K562 (cell line): ENCODE data around the gene CCNL1. TPM values are rescaled to one million over a fixed set of nuclear protein-coding genes. Genes with fewer than 3 reads are reported as not detected.

Source experiments
- ATAC-seq: fragments of 200-7000 bp; cut with Tn5 transposase; 3 replicates; pipeline ENCODE4 v1.9.1; 2020; ENCODE audit warnings: moderate library complexity
- BruUV-seq: library from RNA; stranded (reverse); fragments of 400-500 nt; replicated peaks from 2 replicates; lab custom pipeline; 2021; lab: Mats Ljungman, UMichigan
- CTCF ChIA-PET: fragments of 300-600 bp; formaldehyde crosslinking; extraction: SDS; loops from one replicate; lab custom pipeline; 2021; ENCODE audit warnings: low intra/inter-chr PET ratio; lab: Yijun Ruan, JAX
- POLR2A ChIA-PET: fragments of 300-600, 350-650 bp; sonication (Branson Sonifier 250); formaldehyde crosslinking; extraction: SDS; loops from one replicate; lab custom pipeline; 2021; ENCODE audit warnings: antibody characterized with exemption, inconsistent platforms; lab: Yijun Ruan, JAX
- DNase-seq, 4 experiments: peaks; one replicate each; pipeline versions ENCODE4 v3.0.0 to v3.0.0-alpha.2; 2011 to 2018; ENCODE audit warnings: low spot score in 3 of 4, mixed read lengths in 3 of 4; ENCODE audit errors: extremely low read depth in 1 of 4
- FAIRE-seq: peaks from 2 replicates; lab custom pipeline; 2011; peaks lifted over from hg19 to GRCh38; lab: Jason Lieb, UNC
- H2AFZ ChIP-seq: 2 replicates; pipeline ENCODE4 v1.6.0; 2011; ENCODE audit warnings: low read depth, low read length, control low read depth, inconsistent platforms
- H3K27ac ChIP-seq: fragments of 200-600 bp; 3 replicates; pipeline ENCODE4 v1.8.0; 2011; ENCODE audit warnings: low read depth, mild to moderate bottlenecking, control low read depth, inconsistent platforms, low read length, moderate library complexity, mixed read lengths; ENCODE audit errors: extremely low read depth
- H3K27me3 ChIP-seq, 2 experiments: fragments of 300-600 bp in 1 of 2; 2 replicates in 1 of 2; 3 replicates in 1 of 2; pipeline versions ENCODE4 v1.6.0 to v1.8.0; 2011; ENCODE audit warnings: inconsistent platforms in 2 of 2, low read length in 2 of 2, mild to moderate bottlenecking in 1 of 2, mixed read lengths in 1 of 2, moderate library complexity in 1 of 2; ENCODE audit not compliant: control insufficient read depth in 2 of 2, insufficient read depth in 2 of 2
- H3K36me3 ChIP-seq: fragments of 300-600 bp; 3 replicates; pipeline ENCODE4 v1.8.0; 2011; ENCODE audit warnings: mild to moderate bottlenecking, low read length, inconsistent platforms; ENCODE audit not compliant: control insufficient read depth, insufficient read depth
- H3K4me1 ChIP-seq, 2 experiments: fragments of 200-600 bp in 1 of 2; replicated peaks in 1 of 2; 2 replicates in 1 of 2; 3 replicates in 1 of 2; pipeline versions ENCODE4 v1.5.1 to v1.8.0; 2011; ENCODE audit warnings: inconsistent platforms in 2 of 2, low read length in 2 of 2, mild to moderate bottlenecking in 1 of 2, mixed read lengths in 1 of 2, moderate library complexity in 1 of 2; ENCODE audit not compliant: control insufficient read depth in 2 of 2, insufficient read depth in 2 of 2
- H3K4me2 ChIP-seq: 2 replicates; pipeline ENCODE4 v1.6.1; 2011; ENCODE audit warnings: low read length, control low read depth, inconsistent platforms, mixed read lengths; ENCODE audit not compliant: insufficient read depth
- H3K4me3 ChIP-seq: fragments of 200-600 bp; sonication (generic), shearing (Covaris generic); 2 replicates; pipeline ENCODE4 v1.5.1; 2016; ENCODE audit warnings: control low read depth, inconsistent platforms
- H3K79me2 ChIP-seq: fragments of 200-600 bp; 3 replicates; pipeline ENCODE4 v1.8.0; 2011; ENCODE audit warnings: low read length, inconsistent platforms; ENCODE audit not compliant: control insufficient read depth, insufficient read depth
- H3K9ac ChIP-seq, 2 experiments: 2 replicates each; pipeline versions ENCODE4 v1.6.0 to v1.6.1; 2011; ENCODE audit warnings: low read depth in 2 of 2, low read length in 2 of 2, control low read depth in 1 of 2, inconsistent platforms in 1 of 2, mild to moderate bottlenecking in 1 of 2, mixed read lengths in 1 of 2; ENCODE audit not compliant: insufficient read depth in 1 of 2
- H3K9me1 ChIP-seq: one replicate; pipeline ENCODE4 v1.6.0; 2011; ENCODE audit warnings: inconsistent platforms, mild to moderate bottlenecking, low read length, moderate library complexity; ENCODE audit not compliant: control insufficient read depth, insufficient read depth
- H3K9me3 ChIP-seq: replicated peaks from 2 replicates; pipeline ENCODE4 v1.5.1; 2011; ENCODE audit warnings: low read depth, low read length, inconsistent platforms; ENCODE audit not compliant: control insufficient read depth, insufficient read depth
- H4K20me1 ChIP-seq: replicated peaks from 2 replicates; pipeline ENCODE4 v1.6.1; 2011; ENCODE audit warnings: low read length, inconsistent platforms, mixed read lengths; ENCODE audit not compliant: control insufficient read depth, insufficient read depth
- ADNP ChIP-seq: fragments of 200-800 bp; sonication (Bioruptor generic); IDR thresholded peaks from 2 replicates; pipeline ENCODE4 v1.6.1; 2016; ENCODE audit warnings: missing genetic modification characterization, missing compliant biosample characterization
- ELK1 ChIP-seq: sonication (generic); formaldehyde crosslinking; IDR thresholded peaks from 2 replicates; pipeline ENCODE4 v1.8.1; 2022; ENCODE audit warnings: missing genetic modification reagents
- SMAD1 ChIP-seq: fragments of 150-350 bp; IDR thresholded peaks from 2 replicates; pipeline ENCODE4 v1.6.1; 2014; ENCODE audit warnings: low read length, low read depth; ENCODE audit not compliant: partially characterized antibody
- SMAD3 ChIP-seq: fragments of 450-650 bp; formaldehyde crosslinking; conservative IDR thresholded peaks from 2 replicates; pipeline ENCODE4 v1.4.0; 2020; ENCODE audit warnings: mild to moderate bottlenecking
- SPI1 ChIP-seq: IDR thresholded peaks from 2 replicates; pipeline ENCODE4 v1.6.1; 2011; ENCODE audit warnings: low read depth, low read length, control low read depth, borderline replicate concordance
- WGBS: fragments of 100-300 bp; shearing (Covaris generic); methylation state at CpG from one replicate; pipeline ENCODE4 v1.1.6; 2016; ENCODE audit warnings: low coverage, mixed read lengths; ENCODE audit not compliant: insufficient coverage; ENCODE audit errors: missing lambda C conversion rate; 5-methylcytosine and 5-hydroxymethylcytosine counted together
- in situ Hi-C: fragments of 300-500 bp; cut with MboI; formaldehyde crosslinking; loops from 4 replicates; pipeline ENCODE4 v1.15.0; 2018; ENCODE audit warnings: inconsistent platforms, mixed read lengths
- intact Hi-C: fragments of 100-400 bp; cut with micrococcal nuclease; formaldehyde crosslinking; loops from 2 replicates; pipeline ENCODE4 v1.14.2; 2022
- polyA plus RNA-seq, 8 experiments: library from polyadenylated mRNA; depleted of rRNA in 4 of 8; stranded (reverse) in 5 of 8; unstranded in 3 of 8; fragments of >200 nt; fragmentation: Nextera tagmentation in 2 of 8; fragmentation: Illumina TruSeq in 1 of 8; extraction: Ambion mirVana in 2 of 8; extraction: Trizol in 1 of 8; gene quantifications; 2 replicates each; pipeline versions ENCODE4 v1.2.1 to v1.2.3, GENCODE V29; 2011 to 2014; ENCODE audit warnings: inconsistent platforms in 1 of 8, missing spikeins in 1 of 8
- total RNA-seq, 7 experiments: library from RNA; depleted of rRNA in 6 of 7; stranded (reverse); fragments of >200 nt in 6 of 7; fragmentation: Illumina TruSeq in 2 of 7; extraction: Trizol in 2 of 7; gene quantifications; 2 replicates each; pipeline versions ENCODE4 v1.2.1 to v1.2.3, GENCODE V29; 2011 to 2021; ENCODE audit warnings: low replicate concordance in 1 of 7

CCNL1 gene
- total and polyA plus RNA-seq, 9 of the 15 experiments (the other 6 are each of a cell fraction or from before 2014, with no cell fraction given) = 16.1 to 186 (median 132) TPM

DNA sequence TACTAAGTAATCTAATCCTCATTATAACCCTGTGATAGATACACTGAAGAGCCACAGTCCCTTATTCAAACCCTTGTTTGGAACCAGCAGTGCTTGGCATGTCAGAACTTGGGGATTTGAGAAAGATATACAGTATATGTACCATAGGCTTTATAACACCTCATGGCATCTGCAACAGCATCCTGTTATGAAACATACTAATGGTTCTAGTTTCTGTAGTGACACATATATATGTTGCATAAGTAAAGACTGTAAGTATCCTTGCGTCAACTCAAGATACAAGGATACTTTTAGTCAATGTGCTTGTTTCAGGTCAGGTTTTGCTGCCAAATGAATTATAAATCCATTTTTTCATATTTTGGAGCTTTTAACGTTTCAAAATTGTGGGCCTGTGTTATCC lies 58.5 kb downstream of the CCNL1 start:
- Histone ChIP-seq H3K27ac (no peak overlapping the region), H4K20me1 (no peaks in the 10 kb centered on the region), H2AFZ (peak overlapping the region; percentile 82), H3K4me3 (no peak overlapping the region), H3K4me2 (no peak overlapping the region), H3K9ac (no peak overlapping the region; a peak in 1 of 4 replicates), H3K27me3 (no peaks in the 10 kb centered on the region), H3K9me3 (no peaks in the 10 kb centered on the region), H3K4me1 (peaks cover 0 to 39% of the 10 kb centered on the region in 2 experiments; a peak in 4 of 5 replicates), H3K9me1 (no peaks in the 10 kb centered on the region), H3K36me3 (no peaks in the 10 kb centered on the region), H3K79me2 (no peaks in the 10 kb centered on the region)
- FAIRE-seq (no peak), ATAC-seq (no peak), DNase-seq (no peak)
- 62% methylated on average over 2 of the region's 2 CpGs for WGBS
- POLR2A ChIA-PET = no interaction called here
- CTCF ChIA-PET = no interaction called here
- intact Hi-C loops (no loop called here), in situ Hi-C loops (no loop called here)
- TF ChIP-seq ADNP (tag) = peak; percentile 29; the same call in 1 of the 2 replicates
- no peak for TF ChIP-seq SPI1
- no peak for TF ChIP-seq SMAD3 (CRISPR knock-in tag)
- no peak for TF ChIP-seq ELK1 (CRISPR knock-in tag)
- no peak for TF ChIP-seq SMAD1
- no TSS peak for BruUV-seq
